ENCODE data around the gene PSD4. TPM values are rescaled to one million over a fixed set of nuclear protein-coding genes. Genes with fewer than 3 reads are reported as not detected.

Gene PSD4
- total and polyA plus RNA-seq, 2 of the 4 experiments (the other 2 are of a cell fraction) = 0.36 to 0.70 TPM

GRCh38 chr2:113257516-113258264 is 83.9 kb downstream of the PSD4 start:
- Histone ChIP-seq H2BK15ac (ENCODE audit: low read depth, low read length) (no peak overlapping the region), H3K56ac (ENCODE audit: extremely low read depth, insufficient read depth, low read length) (no peak overlapping the region), H3K27ac (ENCODE audit: insufficient read depth, low read length) (no peak overlapping the region), H3K4me1 (ENCODE audit: control insufficient read depth, insufficient read depth, low read length) (peaks cover 5% of the 10 kb centered on the region; the same call in 1 of the 2 replicates), H4K20me1 (ENCODE audit: insufficient read depth, low read length) (no peaks in the 10 kb centered on the region), H3K9ac (ENCODE audit: low read depth, low read length) (no peak overlapping the region), H2BK120ac (ENCODE audit: low read depth, low read length) (peak overlapping the region; percentile 4; the same call in 1 of the 2 replicates), H2AFZ (replicated peaks; ENCODE audit: low read length, poor library complexity) (peak overlapping the region; percentile 15), H3K9me1 (ENCODE audit: insufficient read depth, low read length) (no peaks in the 10 kb centered on the region), H3K14ac (replicated peaks; ENCODE audit: low read depth, low read length) (no peak overlapping the region), H4K91ac (ENCODE audit: insufficient read depth, low read depth, low read length) (no peak overlapping the region), H3K79me1 (ENCODE audit: low read depth in 1 of 2, low read length in 2 of 2) (no peaks in the 10 kb centered on the region), H3K36me3 (ENCODE audit: control insufficient read depth, insufficient read depth, low read length) (no peaks in the 10 kb centered on the region; the same call in 1 of the 2 replicates), H2AK5ac (ENCODE audit: low read depth, low read length) (no peak overlapping the region), H4K5ac (ENCODE audit: low read depth, low read length) (no peak overlapping the region), H3K27me3 (ENCODE audit: control insufficient read depth, insufficient read depth, low read length) (peaks cover 22% of the 10 kb centered on the region), H4K8ac (ENCODE audit: low read depth in 2 of 2, low read length in 2 of 2) (no peak overlapping the region), H3K4ac (ENCODE audit: low read depth, low read length) (peak overlapping the region; percentile 24; the same call in 1 of the 2 replicates), H3K4me3 (ENCODE audit: insufficient read depth, low read depth, low read length) (no peak overlapping the region), H3K4me2 (ENCODE audit: low read depth, low read length) (no peak overlapping the region), H3K9me3 (ENCODE audit: control insufficient read depth, insufficient read depth, low read length) (no peaks in the 10 kb centered on the region), H2BK5ac (ENCODE audit: low read depth, low read length, poor library complexity, severe bottlenecking) (no peak overlapping the region), H2BK20ac (ENCODE audit: low read depth, low read length) (no peak overlapping the region), H2AK9ac (replicated peaks; ENCODE audit: low read depth, low read length, poor library complexity) (peak overlapping the region; percentile 47), H3K18ac (ENCODE audit: low read depth, low read length) (no peak overlapping the region), H3K23ac (ENCODE audit: low read depth, low read length) (no peak overlapping the region)
- no TSS peak for BruUV-seq (replicated peaks)
- ChIA-PET POLR2A (ENCODE audit: unreplicated experiment) (no interaction called here), CTCF (interaction anchor here (0.6 kb wide), 1 partner anchor 84 kb away, joined by 3 read pairs; no protein-coding TSS in a partner anchor)
- dilution Hi-C loops (cut with HindIII; ENCODE audit: low sequenced_read_pairs, unreplicated experiment) (no loop called here), intact Hi-C loops (cut with micrococcal nuclease) (no loop called here), in situ Hi-C loops (cut with MboI; ENCODE audit: low sequenced_read_pairs) (no loop called here)
- TF ChIP-seq MAZ (IDR thresholded peaks at IDR 0.05; ENCODE audit: borderline replicate concordance, low read depth, low read length) (no peak), MXI1 (IDR thresholded peaks at IDR 0.05; ENCODE audit: borderline replicate concordance, low read depth, low read length) (no peak), CHD1 (IDR thresholded peaks at IDR 0.05; ENCODE audit: low read depth, low read length) (no peak), FOS (IDR thresholded peaks at IDR 0.05; ENCODE audit: low read depth, low read length) (no peak), CEBPB (IDR thresholded peaks at IDR 0.05; ENCODE audit: low read depth, low read length) (no peak)
- TF ChIP-seq, protein P1, sequence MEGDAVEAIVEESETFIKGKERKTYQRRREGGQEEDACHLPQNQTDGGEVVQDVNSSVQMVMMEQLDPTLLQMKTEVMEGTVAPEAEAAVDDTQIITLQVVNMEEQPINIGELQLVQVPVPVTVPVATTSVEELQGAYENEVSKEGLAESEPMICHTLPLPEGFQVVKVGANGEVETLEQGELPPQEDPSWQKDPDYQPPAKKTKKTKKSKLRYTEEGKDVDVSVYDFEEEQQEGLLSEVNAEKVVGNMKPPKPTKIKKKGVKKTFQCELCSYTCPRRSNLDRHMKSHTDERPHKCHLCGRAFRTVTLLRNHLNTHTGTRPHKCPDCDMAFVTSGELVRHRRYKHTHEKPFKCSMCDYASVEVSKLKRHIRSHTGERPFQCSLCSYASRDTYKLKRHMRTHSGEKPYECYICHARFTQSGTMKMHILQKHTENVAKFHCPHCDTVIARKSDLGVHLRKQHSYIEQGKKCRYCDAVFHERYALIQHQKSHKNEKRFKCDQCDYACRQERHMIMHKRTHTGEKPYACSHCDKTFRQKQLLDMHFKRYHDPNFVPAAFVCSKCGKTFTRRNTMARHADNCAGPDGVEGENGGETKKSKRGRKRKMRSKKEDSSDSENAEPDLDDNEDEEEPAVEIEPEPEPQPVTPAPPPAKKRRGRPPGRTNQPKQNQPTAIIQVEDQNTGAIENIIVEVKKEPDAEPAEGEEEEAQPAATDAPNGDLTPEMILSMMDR (conservative IDR thresholded peaks at IDR 0.05; ENCODE audit: low read depth, low read length) = no peak
- DNase-seq (peak; percentile 47), ATAC-seq (ENCODE audit: low read depth) (no peak)
- 100% methylated on average over 1 of the region's 7 CpGs; no CpG with 5 or more reads in 1 of the 2 experiments for WGBS, 2 experiments (ENCODE audit: extremely low coverage in 2 of 2, insufficient read length in 1 of 2)
